GM12878 (cell line): ENCODE data around the gene SNAP91.
"Not testable (repeated sequence)": the region's sequence is repeated elsewhere in the genome, so short reads cannot be mapped to it uniquely, and the experiment has no call there.

ENCODE experiments used
- POLR2A ChIP-seq: IDR thresholded peaks from 2 replicates; pipeline ENCODE4 v1.6.1; 2011; ENCODE audit warnings: low read depth, mild to moderate bottlenecking, low read length
- RB1 ChIP-seq: fragments of 450-650 bp; formaldehyde crosslinking; IDR thresholded peaks from 2 replicates; pipeline ENCODE4 v1.6.1; 2017; ENCODE audit warnings: mild to moderate bottlenecking, borderline replicate concordance
- SIN3A ChIP-seq: IDR thresholded peaks from 2 replicates; pipeline ENCODE4 v1.6.1; 2012; ENCODE audit warnings: low read depth, low read length, improper control_type of control experiment
- YY1 ChIP-seq: IDR thresholded peaks from 2 replicates; pipeline ENCODE4 v1.6.1; 2011; ENCODE audit warnings: low read depth, mild to moderate bottlenecking, low read length
- TF ChIP-seq, protein P1 (sequence below), 3 experiments: IDR thresholded peaks in 2 of 3; conservative IDR thresholded peaks in 1 of 3; 2 replicates each; pipeline ENCODE4 v1.5.1; 2011; ENCODE audit warnings: low read depth in 3 of 3, low read length in 3 of 3, mild to moderate bottlenecking in 3 of 3, control low read depth in 2 of 3, moderate library complexity in 2 of 3, inconsistent platforms in 1 of 3, mixed read lengths in 1 of 3; ENCODE audit not compliant: control insufficient read depth in 2 of 3, insufficient read depth in 1 of 3; ENCODE audit errors: extremely low read depth in 1 of 3

- not testable (repeated sequence) for TF ChIP-seq POLR2A, YY1, RB1, SIN3A
- TF ChIP-seq, protein P1, sequence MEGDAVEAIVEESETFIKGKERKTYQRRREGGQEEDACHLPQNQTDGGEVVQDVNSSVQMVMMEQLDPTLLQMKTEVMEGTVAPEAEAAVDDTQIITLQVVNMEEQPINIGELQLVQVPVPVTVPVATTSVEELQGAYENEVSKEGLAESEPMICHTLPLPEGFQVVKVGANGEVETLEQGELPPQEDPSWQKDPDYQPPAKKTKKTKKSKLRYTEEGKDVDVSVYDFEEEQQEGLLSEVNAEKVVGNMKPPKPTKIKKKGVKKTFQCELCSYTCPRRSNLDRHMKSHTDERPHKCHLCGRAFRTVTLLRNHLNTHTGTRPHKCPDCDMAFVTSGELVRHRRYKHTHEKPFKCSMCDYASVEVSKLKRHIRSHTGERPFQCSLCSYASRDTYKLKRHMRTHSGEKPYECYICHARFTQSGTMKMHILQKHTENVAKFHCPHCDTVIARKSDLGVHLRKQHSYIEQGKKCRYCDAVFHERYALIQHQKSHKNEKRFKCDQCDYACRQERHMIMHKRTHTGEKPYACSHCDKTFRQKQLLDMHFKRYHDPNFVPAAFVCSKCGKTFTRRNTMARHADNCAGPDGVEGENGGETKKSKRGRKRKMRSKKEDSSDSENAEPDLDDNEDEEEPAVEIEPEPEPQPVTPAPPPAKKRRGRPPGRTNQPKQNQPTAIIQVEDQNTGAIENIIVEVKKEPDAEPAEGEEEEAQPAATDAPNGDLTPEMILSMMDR (IDR thresholded peaks at IDR 0.05 in 2 of 3, conservative IDR thresholded peaks at IDR 0.05 in 1 of 3; ENCODE audit: control insufficient read depth in 2 of 3, extremely low read depth in 1 of 3, insufficient read depth in 1 of 3, low read depth in 3 of 3, low read length in 3 of 3), result not testable (repeated sequence)
Measured at GRCh38 chr6:83551748-83552147, 157.2 kb downstream of the SNAP91 start.
